IMR-90 (cell line): Measurements from ENCODE around the gene SPAST. TPM values are rescaled to one million over a fixed set of nuclear protein-coding genes. Genes with fewer than 3 reads are reported as not detected.

Source experiments
- ATAC-seq: fragments of 200-7000 bp; cut with Tn5 transposase; 2 replicates; pipeline ENCODE4 v1.9.1; 2020; ENCODE audit warnings: low read depth, mild to moderate bottlenecking, moderate library complexity
- BruUV-seq: library from RNA; stranded (reverse); fragments of 400-500 nt; replicated peaks from 2 replicates; lab custom pipeline; 2021; lab: Mats Ljungman, UMichigan
- CTCF ChIA-PET: fragments of 300-600 bp; formaldehyde crosslinking; extraction: SDS; loops from one replicate; lab custom pipeline; 2021; ENCODE audit warnings: antibody characterized with exemption; lab: Yijun Ruan, JAX
- POLR2A ChIA-PET: fragments of 300-600 bp; sonication (Branson Sonifier 250); formaldehyde crosslinking; loops from one replicate; lab custom pipeline; 2022; ENCODE audit warnings: antibody characterized with exemption; ENCODE audit not compliant: unreplicated experiment; lab: Charles Lee
- DNase-seq: peaks from one replicate; pipeline ENCODE4 v3.0.0; 2013
- H2AFZ ChIP-seq: replicated peaks from 2 replicates; pipeline ENCODE3; 2013; ENCODE audit warnings: low read length, mild to moderate bottlenecking; ENCODE audit not compliant: poor library complexity
- H2AK5ac ChIP-seq: 2 replicates; pipeline ENCODE4 v1.6.1; 2013; ENCODE audit warnings: low read depth, low read length, inconsistent platforms
- H2AK9ac ChIP-seq: replicated peaks from 2 replicates; pipeline ENCODE3; 2013; ENCODE audit warnings: mild to moderate bottlenecking, low read depth, low read length, moderate library complexity; ENCODE audit not compliant: poor library complexity
- H2BK120ac ChIP-seq: 2 replicates; pipeline ENCODE4 v1.6.1; 2013; ENCODE audit warnings: low read depth, low read length, inconsistent platforms
- H2BK15ac ChIP-seq: 3 replicates; pipeline ENCODE4 v1.6.1; 2013; ENCODE audit warnings: low read depth, low read length, inconsistent platforms
- H2BK20ac ChIP-seq: 2 replicates; pipeline ENCODE4 v1.6.1; 2013; ENCODE audit warnings: low read depth, mild to moderate bottlenecking, inconsistent platforms, low read length, moderate library complexity
- H2BK5ac ChIP-seq: 2 replicates; pipeline ENCODE4 v1.6.1; 2013; ENCODE audit warnings: mild to moderate bottlenecking, low read depth, low read length, inconsistent platforms; ENCODE audit not compliant: poor library complexity, severe bottlenecking
- H3K14ac ChIP-seq: replicated peaks from 2 replicates; pipeline ENCODE4 v1.6.1; 2013; ENCODE audit warnings: low read depth, low read length, inconsistent platforms
- H3K18ac ChIP-seq: 2 replicates; pipeline ENCODE4 v1.6.1; 2013; ENCODE audit warnings: low read depth, low read length, control low read depth
- H3K23ac ChIP-seq: 2 replicates; pipeline ENCODE4 v1.6.1; 2013; ENCODE audit warnings: low read depth, low read length, inconsistent platforms
- H3K27ac ChIP-seq: 2 replicates; pipeline ENCODE4 v1.5.1; 2013; ENCODE audit warnings: mild to moderate bottlenecking, control low read depth, low read length; ENCODE audit not compliant: insufficient read depth
- H3K27me3 ChIP-seq: 2 replicates; pipeline ENCODE4 v1.6.1; 2013; ENCODE audit warnings: low read length; ENCODE audit not compliant: control insufficient read depth, insufficient read depth
- H3K36me3 ChIP-seq: 2 replicates; pipeline ENCODE4 v1.6.1; 2013; ENCODE audit warnings: low read length, mixed read lengths; ENCODE audit not compliant: control insufficient read depth, insufficient read depth
- H3K4ac ChIP-seq: 2 replicates; pipeline ENCODE4 v1.6.1; 2013; ENCODE audit warnings: low read depth, low read length, inconsistent platforms
- H3K4me1 ChIP-seq: 2 replicates; pipeline ENCODE4 v1.6.1; 2013; ENCODE audit warnings: low read length, mixed read lengths; ENCODE audit not compliant: control insufficient read depth, insufficient read depth
- H3K4me2 ChIP-seq: 2 replicates; pipeline ENCODE4 v1.6.1; 2013; ENCODE audit warnings: low read depth, mild to moderate bottlenecking, control low read depth, low read length, moderate library complexity
- H3K4me3 ChIP-seq: 2 replicates; pipeline ENCODE4 v1.5.1; 2013; ENCODE audit warnings: low read depth, mild to moderate bottlenecking, control low read depth, low read length, moderate library complexity; ENCODE audit not compliant: insufficient read depth
- H3K56ac ChIP-seq: 2 replicates; pipeline ENCODE4 v1.6.1; 2013; ENCODE audit warnings: low read length, inconsistent platforms; ENCODE audit not compliant: insufficient read depth; ENCODE audit errors: extremely low read depth
- H3K79me1 ChIP-seq, 2 experiments: 2 replicates each; pipeline ENCODE4 v1.6.1; 2013; ENCODE audit warnings: low read length in 2 of 2, inconsistent platforms in 1 of 2, low read depth in 1 of 2
- H3K9ac ChIP-seq: 2 replicates; pipeline ENCODE4 v1.6.1; 2013; ENCODE audit warnings: low read depth, low read length, control low read depth
- H3K9me1 ChIP-seq: 2 replicates; pipeline ENCODE4 v1.6.1; 2013; ENCODE audit warnings: low read length, inconsistent platforms; ENCODE audit not compliant: insufficient read depth
- H3K9me3 ChIP-seq: 2 replicates; pipeline ENCODE4 v1.6.1; 2013; ENCODE audit warnings: low read length; ENCODE audit not compliant: control insufficient read depth, insufficient read depth
- H4K20me1 ChIP-seq: 2 replicates; pipeline ENCODE4 v1.6.1; 2013; ENCODE audit warnings: low read length, inconsistent platforms; ENCODE audit not compliant: insufficient read depth
- H4K5ac ChIP-seq: 2 replicates; pipeline ENCODE4 v1.6.1; 2013; ENCODE audit warnings: mild to moderate bottlenecking, low read depth, low read length, control low read depth
- H4K8ac ChIP-seq, 2 experiments: 2 replicates each; pipeline ENCODE4 v1.6.1; 2013; ENCODE audit warnings: low read depth in 2 of 2, low read length in 2 of 2, control low read depth in 1 of 2, inconsistent platforms in 1 of 2
- H4K91ac ChIP-seq: 2 replicates; pipeline ENCODE4 v1.6.1; 2013; ENCODE audit warnings: low read depth, low read length, inconsistent platforms; ENCODE audit not compliant: insufficient read depth
- BHLHE40 ChIP-seq: fragments of 150-350 bp; IDR thresholded peaks from 2 replicates; pipeline ENCODE4 v1.6.1; 2016; ENCODE audit warnings: mild to moderate bottlenecking, low read depth, low read length
- CEBPB ChIP-seq: IDR thresholded peaks from 2 replicates; pipeline ENCODE4 v1.6.1; 2012; ENCODE audit warnings: low read depth, low read length, improper control_type of control experiment
- CHD1 ChIP-seq: IDR thresholded peaks from 2 replicates; pipeline ENCODE4 v1.6.1; 2012; ENCODE audit warnings: low read depth, low read length, improper control_type of control experiment
- FOS ChIP-seq: fragments of 150-350 bp; IDR thresholded peaks from 2 replicates; pipeline ENCODE4 v1.6.1; 2016; ENCODE audit warnings: low read depth, low read length
- MAZ ChIP-seq: IDR thresholded peaks from 2 replicates; pipeline ENCODE4 v1.6.1; 2012; ENCODE audit warnings: low read depth, mild to moderate bottlenecking, low read length, improper control_type of control experiment, moderate library complexity, borderline replicate concordance
- MXI1 ChIP-seq: IDR thresholded peaks from 2 replicates; pipeline ENCODE4 v1.6.1; 2012; ENCODE audit warnings: low read depth, mild to moderate bottlenecking, low read length, moderate library complexity, borderline replicate concordance
- NFE2L2 ChIP-seq: fragments of 150-350 bp; IDR thresholded peaks from 2 replicates; pipeline ENCODE4 v1.6.1; 2016; ENCODE audit warnings: low read depth, mild to moderate bottlenecking, low read length
- RAD21 ChIP-seq: IDR thresholded peaks from 2 replicates; pipeline ENCODE4 v1.6.1; 2012; ENCODE audit warnings: low read length, improper control_type of control experiment
- RCOR1 ChIP-seq: IDR thresholded peaks from 2 replicates; pipeline ENCODE4 v1.6.1; 2012; ENCODE audit warnings: mild to moderate bottlenecking, low read length, improper control_type of control experiment; ENCODE audit not compliant: insufficient replicate concordance
- RFX5 ChIP-seq: IDR thresholded peaks from 2 replicates; pipeline ENCODE4 v1.8.0; 2012; ENCODE audit warnings: low read depth, mild to moderate bottlenecking, low read length, moderate library complexity
- WGBS, 2 experiments: methylation state at CpG; one replicate each; pipeline versions ENCODE4 v1.1.5 to v1.1.7; 2013; ENCODE audit warnings: missing lambda C conversion rate in 2 of 2; ENCODE audit not compliant: insufficient read length in 1 of 2; ENCODE audit errors: extremely low coverage in 2 of 2; 5-methylcytosine and 5-hydroxymethylcytosine counted together
- dilution Hi-C: fragments of 300-500 bp; cut with HindIII; formaldehyde crosslinking; loops from one replicate; pipeline ENCODE4 v1.14.3; 2018; ENCODE audit warnings: low sequenced_read_pairs; ENCODE audit not compliant: unreplicated experiment
- in situ Hi-C: fragments of 300-500 bp; cut with MboI; formaldehyde crosslinking; loops from 3 replicates; pipeline ENCODE4 v1.14.3; 2019; ENCODE audit warnings: low sequenced_read_pairs, inconsistent platforms, mixed read lengths
- intact Hi-C: fragments of 100-400 bp; cut with micrococcal nuclease; formaldehyde crosslinking; loops from 2 replicates; pipeline ENCODE4 v1.10.0; 2022
- polyA plus RNA-seq, 3 experiments: library from polyadenylated mRNA; depleted of rRNA; stranded (reverse); fragments of >200 nt; gene quantifications; 2 replicates each; pipeline ENCODE4 v1.2.3, GENCODE V29; 2012; ENCODE audit warnings: low replicate concordance in 1 of 3
- total RNA-seq: library from RNA; depleted of rRNA; stranded (reverse); fragments of >200 nt; gene quantifications from 2 replicates; pipeline ENCODE4 v1.2.3, GENCODE V29; 2012
- TF ChIP-seq, protein P1 (sequence below): fragments of 150-350 bp; IDR thresholded peaks from 2 replicates; pipeline ENCODE4 v1.6.1; 2017; ENCODE audit warnings: mild to moderate bottlenecking, antibody characterized with exemption, low read length, low read depth
- TF ChIP-seq, protein P2 (sequence below): conservative IDR thresholded peaks from 2 replicates; pipeline ENCODE4 v1.5.1; 2012; ENCODE audit warnings: mild to moderate bottlenecking, low read depth, low read length, improper control_type of control experiment
- TF ChIP-seq, protein P3 (sequence below): fragments of 150-350 bp; IDR thresholded peaks from 2 replicates; pipeline ENCODE4 v1.6.1; 2016; ENCODE audit warnings: low read depth, mild to moderate bottlenecking, low read length, moderate library complexity, borderline replicate concordance

Gene SPAST
- total and polyA plus RNA-seq, 2 of the 4 experiments (the other 2 are of a cell fraction), result 5.3 to 14.5 TPM

DNA sequence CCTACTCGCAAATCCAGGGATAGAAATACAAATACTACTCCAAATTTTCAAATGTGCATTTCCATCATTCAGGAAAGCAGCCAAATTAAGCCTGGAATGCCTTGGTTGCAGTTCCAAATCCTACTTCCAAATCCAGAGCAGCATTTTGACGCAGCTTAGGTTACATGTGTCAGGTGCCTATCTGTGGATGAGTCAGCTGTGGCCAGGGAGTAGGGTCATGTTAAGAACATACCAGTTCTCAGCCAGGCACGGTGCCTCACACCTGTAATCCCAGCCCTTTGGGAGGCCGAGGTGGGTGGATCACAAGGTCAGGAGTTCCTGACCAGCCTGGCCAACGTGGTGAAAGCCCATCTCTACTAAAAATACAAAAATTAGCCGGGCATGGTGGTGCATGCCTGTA is 119.3 kb downstream of the SPAST start:
- intact Hi-C loops (no loop called here), in situ Hi-C loops (no loop called here), dilution Hi-C loops (no loop called here)
- no peak overlapping the region for H3K56ac ChIP-seq
- H4K91ac ChIP-seq, result no peak overlapping the region
- no peak for ATAC-seq
- H3K27me3 ChIP-seq, result no peaks in the 10 kb centered on the region
- peaks cover 27% of the 10 kb centered on the region for H3K36me3 ChIP-seq
- H4K8ac ChIP-seq, result no peak overlapping the region
- H3K9me3 ChIP-seq, result no peaks in the 10 kb centered on the region
- H3K4me1 ChIP-seq, result no peaks in the 10 kb centered on the region
- no peak overlapping the region for H3K4me2 ChIP-seq
- H3K27ac ChIP-seq, result no peak overlapping the region
- no peak overlapping the region for H2AK5ac ChIP-seq
- H2BK15ac ChIP-seq, result no peak overlapping the region
- no peak overlapping the region for H2BK5ac ChIP-seq
- ChIA-PET CTCF (no interaction called here), POLR2A (no interaction called here)
- WGBS, 2 experiments, result 100% methylated on average over 1 of the region's 6 CpGs; no CpG with 5 or more reads in 1 of the 2 experiments
- no peak overlapping the region for H3K9ac ChIP-seq
- no peaks in the 10 kb centered on the region for H4K20me1 ChIP-seq
- DNase-seq, result no peak
- H2AK9ac ChIP-seq, result no peak overlapping the region
- H3K14ac ChIP-seq, result no peak overlapping the region
- H4K5ac ChIP-seq, result no peak overlapping the region
- no peak overlapping the region for H2BK20ac ChIP-seq
- H3K23ac ChIP-seq, result no peak overlapping the region
- no peak overlapping the region for H2BK120ac ChIP-seq
- no TSS peak for BruUV-seq
- no peaks in the 10 kb centered on the region for H3K9me1 ChIP-seq
- no peak overlapping the region for H3K4ac ChIP-seq
- H2AFZ ChIP-seq, result no peak overlapping the region
- peaks cover 6% of the 10 kb centered on the region in 2 experiments; a peak in 3 of 4 replicates for H3K79me1 ChIP-seq
- no peak overlapping the region for H3K18ac ChIP-seq
- no peak overlapping the region for H3K4me3 ChIP-seq
- TF ChIP-seq, protein P1, sequence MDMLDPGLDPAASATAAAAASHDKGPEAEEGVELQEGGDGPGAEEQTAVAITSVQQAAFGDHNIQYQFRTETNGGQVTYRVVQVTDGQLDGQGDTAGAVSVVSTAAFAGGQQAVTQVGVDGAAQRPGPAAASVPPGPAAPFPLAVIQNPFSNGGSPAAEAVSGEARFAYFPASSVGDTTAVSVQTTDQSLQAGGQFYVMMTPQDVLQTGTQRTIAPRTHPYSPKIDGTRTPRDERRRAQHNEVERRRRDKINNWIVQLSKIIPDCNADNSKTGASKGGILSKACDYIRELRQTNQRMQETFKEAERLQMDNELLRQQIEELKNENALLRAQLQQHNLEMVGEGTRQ, result no peak
- TF ChIP-seq RFX5, result no peak
- no peak for TF ChIP-seq BHLHE40
- no peak for TF ChIP-seq MAZ
- TF ChIP-seq, protein P2, sequence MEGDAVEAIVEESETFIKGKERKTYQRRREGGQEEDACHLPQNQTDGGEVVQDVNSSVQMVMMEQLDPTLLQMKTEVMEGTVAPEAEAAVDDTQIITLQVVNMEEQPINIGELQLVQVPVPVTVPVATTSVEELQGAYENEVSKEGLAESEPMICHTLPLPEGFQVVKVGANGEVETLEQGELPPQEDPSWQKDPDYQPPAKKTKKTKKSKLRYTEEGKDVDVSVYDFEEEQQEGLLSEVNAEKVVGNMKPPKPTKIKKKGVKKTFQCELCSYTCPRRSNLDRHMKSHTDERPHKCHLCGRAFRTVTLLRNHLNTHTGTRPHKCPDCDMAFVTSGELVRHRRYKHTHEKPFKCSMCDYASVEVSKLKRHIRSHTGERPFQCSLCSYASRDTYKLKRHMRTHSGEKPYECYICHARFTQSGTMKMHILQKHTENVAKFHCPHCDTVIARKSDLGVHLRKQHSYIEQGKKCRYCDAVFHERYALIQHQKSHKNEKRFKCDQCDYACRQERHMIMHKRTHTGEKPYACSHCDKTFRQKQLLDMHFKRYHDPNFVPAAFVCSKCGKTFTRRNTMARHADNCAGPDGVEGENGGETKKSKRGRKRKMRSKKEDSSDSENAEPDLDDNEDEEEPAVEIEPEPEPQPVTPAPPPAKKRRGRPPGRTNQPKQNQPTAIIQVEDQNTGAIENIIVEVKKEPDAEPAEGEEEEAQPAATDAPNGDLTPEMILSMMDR, result no peak
- no peak for TF ChIP-seq RCOR1
- no peak for TF ChIP-seq CEBPB
- no peak for TF ChIP-seq FOS
- TF ChIP-seq, protein P3, sequence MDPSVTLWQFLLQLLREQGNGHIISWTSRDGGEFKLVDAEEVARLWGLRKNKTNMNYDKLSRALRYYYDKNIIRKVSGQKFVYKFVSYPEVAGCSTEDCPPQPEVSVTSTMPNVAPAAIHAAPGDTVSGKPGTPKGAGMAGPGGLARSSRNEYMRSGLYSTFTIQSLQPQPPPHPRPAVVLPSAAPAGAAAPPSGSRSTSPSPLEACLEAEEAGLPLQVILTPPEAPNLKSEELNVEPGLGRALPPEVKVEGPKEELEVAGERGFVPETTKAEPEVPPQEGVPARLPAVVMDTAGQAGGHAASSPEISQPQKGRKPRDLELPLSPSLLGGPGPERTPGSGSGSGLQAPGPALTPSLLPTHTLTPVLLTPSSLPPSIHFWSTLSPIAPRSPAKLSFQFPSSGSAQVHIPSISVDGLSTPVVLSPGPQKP, result no peak
- TF ChIP-seq NFE2L2, result no peak
- TF ChIP-seq MXI1, result no peak
- TF ChIP-seq RAD21, result no peak
- no peak for TF ChIP-seq CHD1
